ENCODE results near the gene RERE. TPM values are rescaled to one million over a fixed set of nuclear protein-coding genes. Genes with fewer than 3 reads are reported as not detected.

The RERE gene
- total and polyA plus RNA-seq, 2 donors (not counting 3 experiments of a cell fraction or from before 2014, with no cell fraction given) = 14.1 to 113 TPM

DNA sequence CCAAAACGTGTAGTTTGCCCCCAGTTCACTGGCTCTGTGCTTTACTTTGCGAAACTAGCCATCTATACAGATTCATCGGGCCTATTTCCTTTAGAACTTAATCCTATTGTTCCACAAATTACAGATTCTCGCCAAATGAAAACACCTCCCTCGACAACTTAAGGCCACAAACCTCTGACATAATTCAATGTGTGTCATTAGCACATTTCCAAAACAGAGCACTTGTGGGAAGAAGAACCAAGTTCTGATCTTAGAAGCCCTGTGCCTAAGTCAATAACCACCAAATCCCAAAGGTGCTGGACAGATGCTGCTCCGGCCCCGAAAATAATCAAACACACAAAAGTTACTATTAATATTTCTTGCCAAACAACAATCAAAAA lies 405.6 kb downstream of the RERE start:
- no peaks in the 10 kb centered on the region for H3K9me3 ChIP-seq (replicated peaks; ENCODE audit: control insufficient read depth, insufficient read depth, low read length)
- H3K79me2 ChIP-seq (ENCODE audit: control insufficient read depth, insufficient read depth, low read length) = peaks cover 65% of the 10 kb centered on the region
- BruUV-seq (replicated peaks) = TSS peak; percentile 78
- peak overlapping the region; percentile 76 for H3K9ac ChIP-seq (replicated peaks; ENCODE audit: extremely low read depth, insufficient read depth, low read length)
- CTCF ChIA-PET = interaction anchor here (0.9 to 2.9 kb wide), 19 partner anchors 10 to 437 kb away, joined by 3 to 28 read pairs (median 4); no protein-coding TSS in a partner anchor
- peak overlapping the region in 1 of 3 experiments; percentile 34 for H3K4me3 ChIP-seq (replicated peaks in 1 of 3; ENCODE audit: insufficient read depth in 1 of 3, low read depth in 1 of 3, low read length in 3 of 3)
- intact Hi-C loops (cut with micrococcal nuclease) (loop anchor here (1.0 kb wide), 3 partner anchors 11 to 38 kb away; no protein-coding TSS in a partner anchor), dilution Hi-C loops (cut with MboI; ENCODE audit: extremely low pct_ligation_motif_present, low sequenced_read_pairs) (no loop called here)
- peak overlapping the region; percentile 41 for H3K4me2 ChIP-seq (ENCODE audit: insufficient read depth, low read length)
- H3K27ac ChIP-seq (ENCODE audit: insufficient read depth, low read depth, low read length) = peak overlapping the region; percentile 91
- FAIRE-seq (no peak), DNase-seq (ENCODE audit: low read depth, low spot score) (peak; percentile 83)
- POLR2A ChIA-PET = interaction anchor here (0.6 to 1.2 kb wide), 6 partner anchors 9 to 454 kb away, joined by 3 to 4 read pairs (median 3); no protein-coding TSS in a partner anchor
- H3K4me1 ChIP-seq (ENCODE audit: control insufficient read depth, extremely low read depth, insufficient read depth, low read length) = peaks cover 53% of the 10 kb centered on the region
- no peak for TF ChIP-seq POLR2A (IDR thresholded peaks at IDR 0.05; ENCODE audit: low read depth, low read length)
- H2AFZ ChIP-seq (ENCODE audit: low read depth, low read length) = no peak overlapping the region
- H3K36me3 ChIP-seq (ENCODE audit: control insufficient read depth in 2 of 2, extremely low read depth in 1 of 2, insufficient read depth in 2 of 2, low read length in 2 of 2) = peaks cover 0 to 2% of the 10 kb centered on the region in 2 experiments
- H4K20me1 ChIP-seq (replicated peaks; ENCODE audit: control insufficient read depth, extremely low read depth, insufficient read depth, low read length) = no peaks in the 10 kb centered on the region
- H3K9me1 ChIP-seq (replicated peaks; ENCODE audit: control insufficient read depth, extremely low read depth, insufficient read depth, low read length) = no peaks in the 10 kb centered on the region
- no peaks in the 10 kb centered on the region for H3K27me3 ChIP-seq (ENCODE audit: control insufficient read depth in 2 of 2, insufficient read depth in 2 of 2, low read length in 2 of 2)

DNA sequence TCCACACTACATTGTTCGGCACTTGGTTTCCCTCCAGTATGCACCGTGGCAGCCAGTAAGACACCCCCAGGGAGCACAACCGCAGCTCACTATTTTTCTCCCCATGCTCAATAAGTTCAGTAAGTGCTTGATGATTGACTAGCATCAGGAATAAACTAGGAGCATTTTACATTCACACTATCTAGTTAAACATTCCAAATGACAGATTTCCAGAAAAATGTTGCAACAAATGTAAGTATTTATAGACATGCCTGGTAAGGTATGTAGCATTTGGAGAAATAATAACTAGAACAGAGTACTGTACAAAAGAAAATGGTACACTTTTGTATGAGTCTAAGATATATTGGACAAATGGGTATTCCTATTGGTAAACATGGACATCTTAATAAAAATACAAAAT lies 406.6 kb downstream of the RERE start:
- DNase-seq (ENCODE audit: low read depth, low spot score) (no peak), FAIRE-seq (no peak)
- Histone ChIP-seq H3K79me2 (ENCODE audit: control insufficient read depth, insufficient read depth, low read length) (peaks cover 67% of the 10 kb centered on the region), H3K27ac (ENCODE audit: insufficient read depth, low read depth, low read length) (peak overlapping the region; percentile 91), H3K4me3 (replicated peaks in 1 of 3; ENCODE audit: insufficient read depth in 1 of 3, low read depth in 1 of 3, low read length in 3 of 3) (no peak overlapping the region), H3K9me3 (replicated peaks; ENCODE audit: control insufficient read depth, insufficient read depth, low read length) (no peaks in the 10 kb centered on the region), H3K9me1 (replicated peaks; ENCODE audit: control insufficient read depth, extremely low read depth, insufficient read depth, low read length) (no peaks in the 10 kb centered on the region), H4K20me1 (replicated peaks; ENCODE audit: control insufficient read depth, extremely low read depth, insufficient read depth, low read length) (no peaks in the 10 kb centered on the region), H3K27me3 (ENCODE audit: control insufficient read depth in 2 of 2, insufficient read depth in 2 of 2, low read length in 2 of 2) (no peaks in the 10 kb centered on the region), H2AFZ (ENCODE audit: low read depth, low read length) (no peak overlapping the region), H3K36me3 (ENCODE audit: control insufficient read depth in 2 of 2, extremely low read depth in 1 of 2, insufficient read depth in 2 of 2, low read length in 2 of 2) (no peaks in the 10 kb centered on the region), H3K4me1 (ENCODE audit: control insufficient read depth, extremely low read depth, insufficient read depth, low read length) (peaks cover 53% of the 10 kb centered on the region), H3K4me2 (ENCODE audit: insufficient read depth, low read length) (no peak overlapping the region), H3K9ac (replicated peaks; ENCODE audit: extremely low read depth, insufficient read depth, low read length) (no peak overlapping the region)
- POLR2A ChIA-PET = no interaction called here
- dilution Hi-C loops (cut with MboI; ENCODE audit: extremely low pct_ligation_motif_present, low sequenced_read_pairs) (no loop called here), intact Hi-C loops (cut with micrococcal nuclease) (no loop called here)
- no TSS peak for BruUV-seq (replicated peaks)
- CTCF ChIA-PET = interaction anchor here (2.8 to 2.9 kb wide), 2 partner anchors 11 to 13 kb away, joined by 13 to 28 read pairs; no protein-coding TSS in a partner anchor
- TF ChIP-seq FOS (IDR thresholded peaks at IDR 0.05; ENCODE audit: borderline replicate concordance, insufficient read depth, low read length) = no peak
- TF ChIP-seq JUN (IDR thresholded peaks at IDR 0.05; ENCODE audit: borderline replicate concordance, insufficient read depth, insufficient read length, low read depth) = no peak
- no peak for TF ChIP-seq POLR2AphosphoS5 (IDR thresholded peaks at IDR 0.05; ENCODE audit: insufficient read depth, low read depth, low read length)
- TF ChIP-seq GATA2 (IDR thresholded peaks at IDR 0.05; ENCODE audit: insufficient read depth, insufficient read length, low read depth, low read length) = no peak
- TF ChIP-seq MYC (IDR thresholded peaks at IDR 0.05; ENCODE audit: low read depth, low read length) = no peak
- TF ChIP-seq EZH2 (IDR thresholded peaks at IDR 0.05; ENCODE audit: borderline replicate concordance, low read depth, low read length, severe bottlenecking) = no peak
- TF ChIP-seq, protein P1, sequence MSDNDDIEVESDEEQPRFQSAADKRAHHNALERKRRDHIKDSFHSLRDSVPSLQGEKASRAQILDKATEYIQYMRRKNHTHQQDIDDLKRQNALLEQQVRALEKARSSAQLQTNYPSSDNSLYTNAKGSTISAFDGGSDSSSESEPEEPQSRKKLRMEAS (IDR thresholded peaks at IDR 0.05; ENCODE audit: insufficient read depth, insufficient read length) = no peak
- TF ChIP-seq, protein P2, sequence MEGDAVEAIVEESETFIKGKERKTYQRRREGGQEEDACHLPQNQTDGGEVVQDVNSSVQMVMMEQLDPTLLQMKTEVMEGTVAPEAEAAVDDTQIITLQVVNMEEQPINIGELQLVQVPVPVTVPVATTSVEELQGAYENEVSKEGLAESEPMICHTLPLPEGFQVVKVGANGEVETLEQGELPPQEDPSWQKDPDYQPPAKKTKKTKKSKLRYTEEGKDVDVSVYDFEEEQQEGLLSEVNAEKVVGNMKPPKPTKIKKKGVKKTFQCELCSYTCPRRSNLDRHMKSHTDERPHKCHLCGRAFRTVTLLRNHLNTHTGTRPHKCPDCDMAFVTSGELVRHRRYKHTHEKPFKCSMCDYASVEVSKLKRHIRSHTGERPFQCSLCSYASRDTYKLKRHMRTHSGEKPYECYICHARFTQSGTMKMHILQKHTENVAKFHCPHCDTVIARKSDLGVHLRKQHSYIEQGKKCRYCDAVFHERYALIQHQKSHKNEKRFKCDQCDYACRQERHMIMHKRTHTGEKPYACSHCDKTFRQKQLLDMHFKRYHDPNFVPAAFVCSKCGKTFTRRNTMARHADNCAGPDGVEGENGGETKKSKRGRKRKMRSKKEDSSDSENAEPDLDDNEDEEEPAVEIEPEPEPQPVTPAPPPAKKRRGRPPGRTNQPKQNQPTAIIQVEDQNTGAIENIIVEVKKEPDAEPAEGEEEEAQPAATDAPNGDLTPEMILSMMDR (IDR thresholded peaks at IDR 0.05; ENCODE audit: extremely low read depth in 1 of 2, insufficient read depth in 1 of 2, low read depth in 1 of 2, low read length in 2 of 2) = no peak
- no peak for TF ChIP-seq POLR2A (IDR thresholded peaks at IDR 0.05; ENCODE audit: low read depth, low read length)
